Measurements from ENCODE around the gene MT1HL1. TPM values are rescaled to one million over a fixed set of nuclear protein-coding genes. Genes with fewer than 3 reads are reported as not detected.

MT1HL1 gene
- total RNA-seq, 2 experiments from 2014 or later: not detected

- ChIA-PET POLR2A (no interaction called here), CTCF (no interaction called here)
- Mint-ChIP-seq H3K9me3 (no peaks in the 10 kb centered on the region), H3K4me1 (ENCODE audit: low read depth) (no peaks in the 10 kb centered on the region), H3K36me3 (no peaks in the 10 kb centered on the region), H3K4me3 (no peak overlapping the region), H3K27me3 (peaks cover 14% of the 10 kb centered on the region), H3K27ac (no peak overlapping the region)
- intact Hi-C loops (cut with micrococcal nuclease): no loop called here
- DNase-seq: no peak
Measured at GRCh38 chr1:237035759-237036158, 31.5 kb upstream of the MT1HL1 start.

- H3K27me3 Mint-ChIP-seq: peaks cover 10% of the 10 kb centered on the region
- no peaks in the 10 kb centered on the region for H3K9me3 Mint-ChIP-seq
- no peak for DNase-seq
- ChIA-PET CTCF (no interaction called here), POLR2A (no interaction called here)
- no peak overlapping the region for H3K27ac Mint-ChIP-seq
- no peaks in the 10 kb centered on the region for H3K36me3 Mint-ChIP-seq
- intact Hi-C loops (cut with micrococcal nuclease): no loop called here
- no peaks in the 10 kb centered on the region for H3K4me1 Mint-ChIP-seq (ENCODE audit: low read depth)
- H3K4me3 Mint-ChIP-seq: no peak overlapping the region
Measured at GRCh38 chr1:237033804-237034203, 29.6 kb upstream of the MT1HL1 start.

GRCh38 chr1:237033061-237033460 is 28.8 kb upstream of the MT1HL1 start:
- Mint-ChIP-seq H3K27ac (no peak overlapping the region), H3K4me1 (ENCODE audit: low read depth) (no peaks in the 10 kb centered on the region), H3K9me3 (no peaks in the 10 kb centered on the region), H3K27me3 (peaks cover 6% of the 10 kb centered on the region), H3K4me3 (no peak overlapping the region), H3K36me3 (no peaks in the 10 kb centered on the region)
- intact Hi-C loops (cut with micrococcal nuclease): no loop called here
- CTCF ChIA-PET: no interaction called here
- POLR2A ChIA-PET: no interaction called here
- no peak for DNase-seq

GRCh38 chr1:237032029-237032428 is 27.8 kb upstream of the MT1HL1 start:
- Mint-ChIP-seq H3K36me3 (no peaks in the 10 kb centered on the region), H3K4me3 (no peak overlapping the region), H3K27ac (no peak overlapping the region), H3K4me1 (ENCODE audit: low read depth) (no peaks in the 10 kb centered on the region), H3K27me3 (peaks cover 9% of the 10 kb centered on the region), H3K9me3 (no peaks in the 10 kb centered on the region)
- ChIA-PET POLR2A (no interaction called here), CTCF (no interaction called here)
- DNase-seq: no peak
- intact Hi-C loops (cut with micrococcal nuclease): no loop called here

- DNase-seq: no peak
- ChIA-PET CTCF (no interaction called here), POLR2A (no interaction called here)
- Mint-ChIP-seq H3K27me3 (peaks cover 9% of the 10 kb centered on the region), H3K9me3 (no peaks in the 10 kb centered on the region), H3K27ac (no peak overlapping the region), H3K36me3 (no peaks in the 10 kb centered on the region), H3K4me1 (ENCODE audit: low read depth) (no peaks in the 10 kb centered on the region), H3K4me3 (no peak overlapping the region)
- intact Hi-C loops (cut with micrococcal nuclease): no loop called here
Measured at GRCh38 chr1:237031480-237031879, 27.2 kb upstream of the MT1HL1 start.

- H3K27ac Mint-ChIP-seq: no peak overlapping the region
Measured at GRCh38 chr1:237029850-237030535, 25.8 kb upstream of the MT1HL1 start.

GRCh38 chr1:237029240-237029639 is 25.0 kb upstream of the MT1HL1 start:
- no peak for DNase-seq
- Mint-ChIP-seq H3K36me3 (peaks cover 3% of the 10 kb centered on the region), H3K27me3 (peaks cover 9% of the 10 kb centered on the region), H3K4me3 (no peak overlapping the region), H3K9me3 (peaks cover 5% of the 10 kb centered on the region), H3K4me1 (ENCODE audit: low read depth) (no peaks in the 10 kb centered on the region), H3K27ac (no peak overlapping the region)
- POLR2A ChIA-PET: no interaction called here
- CTCF ChIA-PET: no interaction called here
- intact Hi-C loops (cut with micrococcal nuclease): no loop called here

More at GRCh38 chr1:237029850-237030535, 25.8 kb upstream of the MT1HL1 start:
- peaks cover 5% of the 10 kb centered on the region for H3K9me3 Mint-ChIP-seq
- CTCF ChIA-PET: no interaction called here
- peaks cover 9% of the 10 kb centered on the region for H3K27me3 Mint-ChIP-seq
- no peak for DNase-seq
- H3K4me1 Mint-ChIP-seq (ENCODE audit: low read depth): no peaks in the 10 kb centered on the region
- H3K36me3 Mint-ChIP-seq: peaks cover 3% of the 10 kb centered on the region
- no peak overlapping the region for H3K4me3 Mint-ChIP-seq
- POLR2A ChIA-PET: no interaction called here
- intact Hi-C loops (cut with micrococcal nuclease): no loop called here

GRCh38 chr1:237025358-237026074 is 21.3 kb upstream of the MT1HL1 start:
- Mint-ChIP-seq H3K4me1 (ENCODE audit: low read depth) (no peaks in the 10 kb centered on the region), H3K27ac (no peak overlapping the region), H3K9me3 (peaks cover 5% of the 10 kb centered on the region), H3K36me3 (peaks cover 3% of the 10 kb centered on the region), H3K27me3 (peaks cover 6% of the 10 kb centered on the region), H3K4me3 (no peak overlapping the region)
- no peak for DNase-seq
- intact Hi-C loops (cut with micrococcal nuclease): no loop called here
- CTCF ChIA-PET: no interaction called here
- POLR2A ChIA-PET: no interaction called here

- CTCF ChIA-PET: no interaction called here
- H3K4me3 Mint-ChIP-seq: no peak overlapping the region
- H3K4me1 Mint-ChIP-seq (ENCODE audit: low read depth): no peaks in the 10 kb centered on the region
- peaks cover 2% of the 10 kb centered on the region for H3K27me3 Mint-ChIP-seq
- H3K9me3 Mint-ChIP-seq: no peaks in the 10 kb centered on the region
- H3K27ac Mint-ChIP-seq: no peak overlapping the region
- no peaks in the 10 kb centered on the region for H3K36me3 Mint-ChIP-seq
- intact Hi-C loops (cut with micrococcal nuclease): no loop called here
- POLR2A ChIA-PET: no interaction called here
- no peak for DNase-seq
Measured at GRCh38 chr1:237018896-237019295, 14.7 kb upstream of the MT1HL1 start.

- intact Hi-C loops (cut with micrococcal nuclease): no loop called here
- no peak overlapping the region for H3K4me3 Mint-ChIP-seq
- CTCF ChIA-PET: no interaction called here
- H3K27ac Mint-ChIP-seq: no peak overlapping the region
- H3K36me3 Mint-ChIP-seq: no peaks in the 10 kb centered on the region
- peaks cover 3% of the 10 kb centered on the region for H3K27me3 Mint-ChIP-seq
- POLR2A ChIA-PET: no interaction called here
- H3K4me1 Mint-ChIP-seq (ENCODE audit: low read depth): no peaks in the 10 kb centered on the region
- no peak for DNase-seq
- no peaks in the 10 kb centered on the region for H3K9me3 Mint-ChIP-seq
Measured at GRCh38 chr1:237016626-237017025, 12.4 kb upstream of the MT1HL1 start.

- H3K27ac Mint-ChIP-seq: no peak overlapping the region
- no peak overlapping the region for H3K4me3 Mint-ChIP-seq
- intact Hi-C loops (cut with micrococcal nuclease): no loop called here
- H3K4me1 Mint-ChIP-seq (ENCODE audit: low read depth): no peaks in the 10 kb centered on the region
- no peaks in the 10 kb centered on the region for H3K9me3 Mint-ChIP-seq
- ChIA-PET CTCF (no interaction called here), POLR2A (no interaction called here)
- H3K27me3 Mint-ChIP-seq: peaks cover 3% of the 10 kb centered on the region
- no peaks in the 10 kb centered on the region for H3K36me3 Mint-ChIP-seq
- no peak for DNase-seq
Measured at GRCh38 chr1:237013608-237014007, 9.4 kb upstream of the MT1HL1 start.

GRCh38 chr1:237012788-237013383 is 8.6 kb upstream of the MT1HL1 start:
- H3K27ac Mint-ChIP-seq: no peak overlapping the region

GRCh38 chr1:237012361-237012760 is 8.1 kb upstream of the MT1HL1 start:
- no peak overlapping the region for H3K4me3 Mint-ChIP-seq
- no peak overlapping the region for H3K27ac Mint-ChIP-seq

More at GRCh38 chr1:237012788-237013383, 8.6 kb upstream of the MT1HL1 start:
- Mint-ChIP-seq H3K4me1 (ENCODE audit: low read depth) (no peaks in the 10 kb centered on the region), H3K36me3 (no peaks in the 10 kb centered on the region), H3K27me3 (peaks cover 3% of the 10 kb centered on the region), H3K4me3 (no peak overlapping the region), H3K9me3 (no peaks in the 10 kb centered on the region)
- ChIA-PET CTCF (no interaction called here), POLR2A (no interaction called here)
- intact Hi-C loops (cut with micrococcal nuclease): no loop called here
- no peak for DNase-seq

More at GRCh38 chr1:237012361-237012760, 8.1 kb upstream of the MT1HL1 start:
- ChIA-PET CTCF (no interaction called here), POLR2A (no interaction called here)
- H3K27me3 Mint-ChIP-seq: peaks cover 3% of the 10 kb centered on the region
- intact Hi-C loops (cut with micrococcal nuclease): no loop called here
- DNase-seq: no peak
- no peaks in the 10 kb centered on the region for H3K9me3 Mint-ChIP-seq
- H3K4me1 Mint-ChIP-seq (ENCODE audit: low read depth): no peaks in the 10 kb centered on the region
- no peaks in the 10 kb centered on the region for H3K36me3 Mint-ChIP-seq

All from activated CD4-positive, alpha-beta memory T cell treated with anti-CD3 and anti-CD28 coated beads for 36 hours (primary cell).